Ascending aorta (tissue), 2 donors: ENCODE data around the gene ABCD3. TPM values are rescaled to one million over a fixed set of nuclear protein-coding genes. Genes with fewer than 3 reads are reported as not detected.

Source experiments
- DNase-seq, 2 donors: peaks; one replicate each; pipeline ENCODE4 v3.0.0-alpha.2; 2019; ENCODE audit warnings: low spot score in 2 of 2
- H3K27ac ChIP-seq, 2 donors: fragments of 200-600 bp; sonication (generic); one replicate each; pipeline ENCODE4 v1.5.1; 2016 to 2017; ENCODE audit warnings: mild to moderate bottlenecking in 1 of 2
- H3K27me3 ChIP-seq: fragments of 200-600 bp; sonication (generic); one replicate; pipeline ENCODE4 v1.5.1; 2017
- H3K36me3 ChIP-seq, 2 donors: fragments of 200-600 bp; sonication (generic); one replicate each; pipeline ENCODE4 v1.5.1; 2016
- H3K4me1 ChIP-seq, 2 donors: fragments of 200-600 bp; sonication (generic); one replicate each; pipeline ENCODE4 v1.5.1; 2016 to 2017; ENCODE audit warnings: mild to moderate bottlenecking in 1 of 2
- H3K4me3 ChIP-seq, 2 donors: fragments of 200-600 bp; sonication (generic); one replicate each; pipeline ENCODE4 v1.5.1; 2016 to 2017; ENCODE audit warnings: mild to moderate bottlenecking in 1 of 2
- H3K9me3 ChIP-seq, 2 donors: fragments of 200-600 bp; sonication (generic); one replicate each; pipeline ENCODE4 v1.5.1; 2016
- intact Hi-C: fragments of 100-400 bp; cut with DNase I; formaldehyde crosslinking; loops from one replicate; pipeline ENCODE4 v1.15.1; 2023
- total RNA-seq: library from RNA; depleted of rRNA; stranded (reverse); fragments of >200 nt; gene quantifications from one replicate; pipeline ENCODE4 v1.1.0, GENCODE V29; 2016
- TF ChIP-seq, protein P1 (sequence below), 3 experiments: fragments of 200-600 bp in 2 of 3; fragments of 450-650 bp in 1 of 3; sonication (generic) in 2 of 3; IDR thresholded peaks; one replicate each; pipeline ENCODE4 v1.5.1; 2016 to 2019; ENCODE audit warnings: antibody characterized with exemption in 3 of 3, mild to moderate bottlenecking in 1 of 3, moderate library complexity in 1 of 3

ABCD3 gene
- total RNA-seq, 1 donor from 2014 or later = 8.8 TPM

GRCh38 chr1:94554580-94554979 is 136.4 kb downstream of the ABCD3 start:
- no peak overlapping the region for H3K27ac ChIP-seq
- H3K27me3 ChIP-seq = no peaks in the 10 kb centered on the region
- no peak for DNase-seq
- H3K36me3 ChIP-seq = no peaks in the 10 kb centered on the region
- H3K9me3 ChIP-seq = no peaks in the 10 kb centered on the region
- H3K4me3 ChIP-seq = no peak overlapping the region
- intact Hi-C loops = no loop called here
- TF ChIP-seq, protein P1, sequence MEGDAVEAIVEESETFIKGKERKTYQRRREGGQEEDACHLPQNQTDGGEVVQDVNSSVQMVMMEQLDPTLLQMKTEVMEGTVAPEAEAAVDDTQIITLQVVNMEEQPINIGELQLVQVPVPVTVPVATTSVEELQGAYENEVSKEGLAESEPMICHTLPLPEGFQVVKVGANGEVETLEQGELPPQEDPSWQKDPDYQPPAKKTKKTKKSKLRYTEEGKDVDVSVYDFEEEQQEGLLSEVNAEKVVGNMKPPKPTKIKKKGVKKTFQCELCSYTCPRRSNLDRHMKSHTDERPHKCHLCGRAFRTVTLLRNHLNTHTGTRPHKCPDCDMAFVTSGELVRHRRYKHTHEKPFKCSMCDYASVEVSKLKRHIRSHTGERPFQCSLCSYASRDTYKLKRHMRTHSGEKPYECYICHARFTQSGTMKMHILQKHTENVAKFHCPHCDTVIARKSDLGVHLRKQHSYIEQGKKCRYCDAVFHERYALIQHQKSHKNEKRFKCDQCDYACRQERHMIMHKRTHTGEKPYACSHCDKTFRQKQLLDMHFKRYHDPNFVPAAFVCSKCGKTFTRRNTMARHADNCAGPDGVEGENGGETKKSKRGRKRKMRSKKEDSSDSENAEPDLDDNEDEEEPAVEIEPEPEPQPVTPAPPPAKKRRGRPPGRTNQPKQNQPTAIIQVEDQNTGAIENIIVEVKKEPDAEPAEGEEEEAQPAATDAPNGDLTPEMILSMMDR (IDR thresholded peaks at IDR 0.05) = no peak
- no peaks in the 10 kb centered on the region for H3K4me1 ChIP-seq

DNA sequence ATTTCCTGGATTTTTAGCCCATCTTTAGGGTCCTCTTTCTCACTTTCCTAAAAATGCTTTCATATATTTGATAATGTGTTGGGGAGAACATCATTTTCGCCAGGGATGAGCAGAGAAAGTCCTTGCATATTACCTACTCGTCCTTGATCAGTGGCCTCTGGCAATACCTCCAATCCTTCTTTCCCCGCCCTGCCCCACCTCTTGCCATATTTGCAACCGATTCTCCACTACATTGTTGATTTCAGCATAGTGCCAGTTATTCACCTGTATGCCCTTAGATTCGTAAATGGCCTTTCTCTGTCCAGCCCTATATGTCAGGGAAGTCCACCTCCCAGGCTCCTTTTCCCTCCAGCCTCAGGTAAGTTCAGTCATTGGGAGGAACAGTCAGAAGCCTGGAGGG is 136.9 kb downstream of the ABCD3 start:
- TF ChIP-seq, protein P1 (IDR thresholded peaks at IDR 0.05) = no peak
- intact Hi-C loops = no loop called here
- DNase-seq = no peak
- Histone ChIP-seq H3K4me3 (no peak overlapping the region), H3K27me3 (no peaks in the 10 kb centered on the region), H3K36me3 (no peaks in the 10 kb centered on the region), H3K9me3 (no peaks in the 10 kb centered on the region), H3K27ac (no peak overlapping the region), H3K4me1 (no peaks in the 10 kb centered on the region)

GRCh38 chr1:94559921-94560320 is 141.7 kb downstream of the ABCD3 start:
- no peaks in the 10 kb centered on the region for H3K9me3 ChIP-seq
- H3K4me3 ChIP-seq = no peak overlapping the region
- H3K27me3 ChIP-seq = no peaks in the 10 kb centered on the region
- DNase-seq = no peak
- H3K4me1 ChIP-seq = no peaks in the 10 kb centered on the region
- no peak overlapping the region for H3K27ac ChIP-seq
- intact Hi-C loops = no loop called here
- no peaks in the 10 kb centered on the region for H3K36me3 ChIP-seq
- TF ChIP-seq, protein P1 (IDR thresholded peaks at IDR 0.05) = no peak

- H3K27ac ChIP-seq = no peak overlapping the region
Observed at GRCh38 chr1:94560333-94560732, 142.1 kb downstream of the ABCD3 start.

DNA sequence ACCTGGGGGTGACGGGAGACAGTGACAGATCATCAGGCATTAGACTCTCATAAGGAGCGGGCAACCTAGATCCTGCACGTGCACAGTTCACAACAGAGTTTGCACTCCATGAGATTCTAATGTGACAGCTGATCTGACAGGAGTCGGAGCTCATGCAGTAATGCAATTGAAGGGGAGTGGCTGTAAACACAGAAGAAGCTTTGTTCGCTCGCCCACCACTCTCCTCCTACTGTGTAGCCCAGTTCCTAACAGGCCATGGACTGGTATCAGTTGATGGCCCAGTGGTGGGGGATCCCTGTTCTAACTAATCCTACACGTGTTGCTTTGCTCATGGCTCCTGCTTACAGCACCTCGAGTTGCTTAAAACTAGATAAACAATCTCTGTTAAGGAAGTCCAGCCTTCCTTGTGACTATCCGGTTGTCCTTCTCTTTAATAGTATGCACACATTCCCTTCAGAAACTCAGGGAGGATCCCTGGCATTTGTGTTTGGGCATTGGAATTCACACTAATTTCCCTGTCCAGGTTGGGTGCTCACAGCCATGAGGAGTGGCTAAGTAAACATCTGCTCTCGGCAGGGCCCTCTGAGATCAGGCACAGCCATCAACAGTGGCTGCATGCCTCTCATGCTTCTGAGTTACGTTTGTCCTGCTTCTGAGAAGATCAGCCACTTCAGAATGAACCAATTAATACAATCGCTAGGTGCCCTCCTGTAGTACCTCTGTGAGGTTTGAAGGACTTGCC is 144.5 kb downstream of the ABCD3 start:
- H3K36me3 ChIP-seq = no peaks in the 10 kb centered on the region
- no peaks in the 10 kb centered on the region for H3K4me1 ChIP-seq
- H3K27ac ChIP-seq = no peak overlapping the region
- intact Hi-C loops = no loop called here
- H3K9me3 ChIP-seq = no peaks in the 10 kb centered on the region
- no peak for DNase-seq
- H3K4me3 ChIP-seq = no peak overlapping the region
- TF ChIP-seq, protein P1 (IDR thresholded peaks at IDR 0.05) = no peak
- H3K27me3 ChIP-seq = no peaks in the 10 kb centered on the region

More at GRCh38 chr1:94560333-94560732, 142.1 kb downstream of the ABCD3 start:
- Histone ChIP-seq H3K36me3 (no peaks in the 10 kb centered on the region), H3K9me3 (no peaks in the 10 kb centered on the region), H3K4me1 (no peaks in the 10 kb centered on the region), H3K27me3 (no peaks in the 10 kb centered on the region), H3K4me3 (no peak overlapping the region)
- TF ChIP-seq, protein P1 (IDR thresholded peaks at IDR 0.05) = no peak
- intact Hi-C loops = no loop called here
- no peak for DNase-seq
